HL-60 (cell line): ENCODE results near the gene WWOX.

ENCODE experiments used
- DNase-seq, 2 experiments: peaks; one replicate each; pipeline ENCODE4 v3.0.0-alpha.2; 2010 to 2020; ENCODE audit warnings: low read depth in 1 of 2, low spot score in 1 of 2
- H3K27ac ChIP-seq: fragments of 250-450 bp; sonication (Bioruptor Pico); replicated peaks from 2 replicates; pipeline ENCODE4 v1.5.1; 2020; ENCODE audit warnings: mild to moderate bottlenecking, moderate library complexity
- H3K27me3 ChIP-seq: fragments of 250-450 bp; sonication (Bioruptor Pico); 2 replicates; pipeline ENCODE4 v1.5.1; 2021; ENCODE audit warnings: mild to moderate bottlenecking, moderate library complexity; ENCODE audit not compliant: insufficient read depth, poor library complexity, severe bottlenecking
- H3K4me3 ChIP-seq: replicated peaks from 2 replicates; pipeline ENCODE4 v1.5.1; 2011; ENCODE audit warnings: mild to moderate bottlenecking, control low read depth, low read length; ENCODE audit not compliant: insufficient read depth
- GABPA ChIP-seq: IDR thresholded peaks from 2 replicates; pipeline ENCODE4 v1.6.1; 2012; ENCODE audit warnings: low read depth
- POLR2AphosphoS5 ChIP-seq: IDR thresholded peaks from 2 replicates; pipeline ENCODE4 v1.6.1; 2012; ENCODE audit warnings: low read depth
- SPI1 ChIP-seq: IDR thresholded peaks from 2 replicates; pipeline ENCODE4 v1.6.1; 2012; ENCODE audit warnings: low read depth, mild to moderate bottlenecking, borderline replicate concordance
- TF ChIP-seq, protein P1 (sequence below): IDR thresholded peaks from 2 replicates; pipeline ENCODE4 v1.6.1; 2012; ENCODE audit warnings: low read depth; ENCODE audit not compliant: insufficient replicate concordance
- TF ChIP-seq, protein P2 (sequence below): IDR thresholded peaks from one replicate; pipeline ENCODE4 v1.5.1; 2011; ENCODE audit warnings: low read length, control low read depth, inconsistent platforms; ENCODE audit not compliant: insufficient read depth

WWOX gene

DNA sequence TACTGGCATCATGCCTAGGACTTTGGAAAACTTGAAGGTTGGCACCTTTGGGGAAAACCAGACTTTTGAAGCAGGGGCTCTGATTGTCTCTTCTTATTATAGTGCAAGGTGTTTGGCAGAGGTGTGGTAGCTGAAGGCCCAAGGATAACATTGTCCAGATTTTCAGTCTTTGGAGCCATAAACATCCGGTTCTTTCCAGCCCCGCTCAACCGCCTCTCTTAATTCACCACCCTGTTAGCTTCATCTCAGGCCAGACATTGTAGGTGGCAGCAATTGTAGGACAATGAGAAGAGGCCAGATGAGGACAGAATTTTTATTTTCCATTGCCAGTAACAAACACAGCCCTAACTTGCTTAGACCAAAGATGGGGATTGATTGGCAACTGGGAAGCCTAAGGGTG, 851.3 kb downstream of the WWOX start:
- TF ChIP-seq POLR2AphosphoS5: no peak
- Histone ChIP-seq H3K27me3 (no peaks in the 10 kb centered on the region), H3K4me3 (no peak overlapping the region), H3K27ac (no peak overlapping the region)
- no peak for DNase-seq

DNA sequence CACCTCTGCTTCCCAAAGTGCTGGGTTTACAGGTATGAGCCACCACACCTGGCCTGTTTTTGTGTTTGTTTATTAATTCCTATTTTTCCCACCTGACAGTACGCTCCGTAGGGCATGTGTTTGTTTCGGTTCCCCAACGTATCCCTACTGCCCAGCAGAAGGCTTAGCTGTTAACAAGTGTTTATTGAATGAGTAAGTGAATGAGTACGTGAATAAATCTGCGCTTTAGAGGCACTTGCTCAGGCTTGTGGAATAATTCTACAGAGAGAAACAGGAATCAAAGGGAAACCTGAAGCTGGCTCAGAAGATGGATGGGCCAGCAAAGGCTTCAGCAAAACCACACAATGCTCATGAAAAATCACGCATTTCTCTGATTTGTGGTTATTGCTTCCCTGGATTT, 853.2 kb downstream of the WWOX start:
- DNase-seq: no peak
- TF ChIP-seq GABPA: no peak
- no peak for TF ChIP-seq SPI1
- TF ChIP-seq, protein P1, sequence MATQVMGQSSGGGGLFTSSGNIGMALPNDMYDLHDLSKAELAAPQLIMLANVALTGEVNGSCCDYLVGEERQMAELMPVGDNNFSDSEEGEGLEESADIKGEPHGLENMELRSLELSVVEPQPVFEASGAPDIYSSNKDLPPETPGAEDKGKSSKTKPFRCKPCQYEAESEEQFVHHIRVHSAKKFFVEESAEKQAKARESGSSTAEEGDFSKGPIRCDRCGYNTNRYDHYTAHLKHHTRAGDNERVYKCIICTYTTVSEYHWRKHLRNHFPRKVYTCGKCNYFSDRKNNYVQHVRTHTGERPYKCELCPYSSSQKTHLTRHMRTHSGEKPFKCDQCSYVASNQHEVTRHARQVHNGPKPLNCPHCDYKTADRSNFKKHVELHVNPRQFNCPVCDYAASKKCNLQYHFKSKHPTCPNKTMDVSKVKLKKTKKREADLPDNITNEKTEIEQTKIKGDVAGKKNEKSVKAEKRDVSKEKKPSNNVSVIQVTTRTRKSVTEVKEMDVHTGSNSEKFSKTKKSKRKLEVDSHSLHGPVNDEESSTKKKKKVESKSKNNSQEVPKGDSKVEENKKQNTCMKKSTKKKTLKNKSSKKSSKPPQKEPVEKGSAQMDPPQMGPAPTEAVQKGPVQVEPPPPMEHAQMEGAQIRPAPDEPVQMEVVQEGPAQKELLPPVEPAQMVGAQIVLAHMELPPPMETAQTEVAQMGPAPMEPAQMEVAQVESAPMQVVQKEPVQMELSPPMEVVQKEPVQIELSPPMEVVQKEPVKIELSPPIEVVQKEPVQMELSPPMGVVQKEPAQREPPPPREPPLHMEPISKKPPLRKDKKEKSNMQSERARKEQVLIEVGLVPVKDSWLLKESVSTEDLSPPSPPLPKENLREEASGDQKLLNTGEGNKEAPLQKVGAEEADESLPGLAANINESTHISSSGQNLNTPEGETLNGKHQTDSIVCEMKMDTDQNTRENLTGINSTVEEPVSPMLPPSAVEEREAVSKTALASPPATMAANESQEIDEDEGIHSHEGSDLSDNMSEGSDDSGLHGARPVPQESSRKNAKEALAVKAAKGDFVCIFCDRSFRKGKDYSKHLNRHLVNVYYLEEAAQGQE: no peak
- TF ChIP-seq, protein P2, sequence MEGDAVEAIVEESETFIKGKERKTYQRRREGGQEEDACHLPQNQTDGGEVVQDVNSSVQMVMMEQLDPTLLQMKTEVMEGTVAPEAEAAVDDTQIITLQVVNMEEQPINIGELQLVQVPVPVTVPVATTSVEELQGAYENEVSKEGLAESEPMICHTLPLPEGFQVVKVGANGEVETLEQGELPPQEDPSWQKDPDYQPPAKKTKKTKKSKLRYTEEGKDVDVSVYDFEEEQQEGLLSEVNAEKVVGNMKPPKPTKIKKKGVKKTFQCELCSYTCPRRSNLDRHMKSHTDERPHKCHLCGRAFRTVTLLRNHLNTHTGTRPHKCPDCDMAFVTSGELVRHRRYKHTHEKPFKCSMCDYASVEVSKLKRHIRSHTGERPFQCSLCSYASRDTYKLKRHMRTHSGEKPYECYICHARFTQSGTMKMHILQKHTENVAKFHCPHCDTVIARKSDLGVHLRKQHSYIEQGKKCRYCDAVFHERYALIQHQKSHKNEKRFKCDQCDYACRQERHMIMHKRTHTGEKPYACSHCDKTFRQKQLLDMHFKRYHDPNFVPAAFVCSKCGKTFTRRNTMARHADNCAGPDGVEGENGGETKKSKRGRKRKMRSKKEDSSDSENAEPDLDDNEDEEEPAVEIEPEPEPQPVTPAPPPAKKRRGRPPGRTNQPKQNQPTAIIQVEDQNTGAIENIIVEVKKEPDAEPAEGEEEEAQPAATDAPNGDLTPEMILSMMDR: no peak
- Histone ChIP-seq H3K4me3 (no peak overlapping the region), H3K27ac (no peak overlapping the region), H3K27me3 (no peaks in the 10 kb centered on the region)

DNA sequence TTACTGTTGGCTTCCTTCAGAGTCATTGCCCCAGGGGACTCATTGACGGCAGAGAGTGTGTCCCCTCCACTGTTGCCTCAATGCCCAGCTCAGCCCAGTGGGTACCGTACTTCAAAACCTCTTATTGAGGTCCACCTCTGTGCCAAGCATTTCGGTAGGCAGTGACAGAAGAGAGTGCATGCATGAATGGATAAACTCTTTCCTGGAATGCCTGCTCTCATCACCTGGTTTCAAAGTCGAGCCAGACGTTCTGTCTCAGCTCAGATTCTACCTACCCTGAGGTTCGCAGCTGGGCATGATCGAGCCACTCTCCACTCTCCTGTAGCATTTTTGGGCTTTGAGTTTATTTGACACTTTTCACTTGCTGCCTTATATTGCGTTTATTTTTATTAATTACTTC, 854.1 kb downstream of the WWOX start:
- H3K27me3 ChIP-seq: no peaks in the 10 kb centered on the region
- no peak for DNase-seq
- TF ChIP-seq POLR2AphosphoS5 (no peak), GABPA (no peak), SPI1 (no peak)
- TF ChIP-seq, protein P1: no peak
- TF ChIP-seq, protein P2: no peak
- H3K27ac ChIP-seq: no peak overlapping the region
- H3K4me3 ChIP-seq: no peak overlapping the region

GRCh38 chr16:78955206-78955605, 855.8 kb downstream of the WWOX start:
- no peak for TF ChIP-seq GABPA
- TF ChIP-seq, protein P2: no peak
- TF ChIP-seq SPI1: no peak
- TF ChIP-seq POLR2AphosphoS5: no peak
- TF ChIP-seq, protein P1: no peak
- no peak overlapping the region for H3K4me3 ChIP-seq
- H3K27me3 ChIP-seq: no peaks in the 10 kb centered on the region
- no peak overlapping the region for H3K27ac ChIP-seq
- DNase-seq: no peak
